Anterior cingulate cortex (tissue), 58 donors: ENCODE results near the gene SECISBP2L.

ENCODE experiments used
- DNase-seq, 58 donors: peaks; one replicate each; lab custom pipeline; 2025; lab: John Stamatoyannopoulos, UW

Gene SECISBP2L

DNA sequence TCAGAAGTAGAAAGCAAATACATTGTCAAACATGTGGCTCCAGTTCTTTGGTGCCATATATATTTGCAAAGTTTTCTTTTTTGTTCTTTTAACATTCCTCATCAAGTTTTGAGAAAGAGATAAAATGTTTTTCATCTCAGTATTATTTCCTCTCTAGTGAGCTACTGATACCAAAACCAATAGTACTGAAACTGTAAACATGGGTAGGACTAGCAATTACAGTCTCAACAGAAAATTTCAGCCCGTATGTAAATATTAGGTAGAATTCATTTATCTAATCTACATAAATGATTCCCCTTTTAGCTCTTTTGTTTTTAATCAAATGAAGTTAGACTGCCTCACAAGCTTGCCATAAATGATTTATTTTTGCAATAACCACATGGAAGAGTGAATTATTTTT is 21.4 kb downstream of the SECISBP2L start:
- DNase-seq, result no peak

DNA sequence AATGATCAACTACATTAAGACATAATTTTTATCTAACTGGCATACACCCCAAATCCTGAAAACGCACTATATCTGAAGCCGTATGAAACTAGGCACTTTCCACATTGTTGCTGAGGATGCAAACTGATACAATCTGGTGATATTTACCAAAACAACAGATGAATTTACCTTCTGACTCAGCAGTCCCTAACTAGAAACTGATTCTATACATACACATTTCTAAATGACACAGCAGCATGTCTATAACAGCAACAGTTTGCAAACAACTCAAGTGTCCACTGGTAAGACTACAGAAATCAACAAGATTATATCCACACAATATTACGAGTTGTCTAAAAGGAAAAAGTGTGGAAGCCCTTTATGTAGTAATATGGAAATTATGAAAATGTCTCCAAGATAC is 22.9 kb downstream of the SECISBP2L start:
- no peak for DNase-seq

DNA sequence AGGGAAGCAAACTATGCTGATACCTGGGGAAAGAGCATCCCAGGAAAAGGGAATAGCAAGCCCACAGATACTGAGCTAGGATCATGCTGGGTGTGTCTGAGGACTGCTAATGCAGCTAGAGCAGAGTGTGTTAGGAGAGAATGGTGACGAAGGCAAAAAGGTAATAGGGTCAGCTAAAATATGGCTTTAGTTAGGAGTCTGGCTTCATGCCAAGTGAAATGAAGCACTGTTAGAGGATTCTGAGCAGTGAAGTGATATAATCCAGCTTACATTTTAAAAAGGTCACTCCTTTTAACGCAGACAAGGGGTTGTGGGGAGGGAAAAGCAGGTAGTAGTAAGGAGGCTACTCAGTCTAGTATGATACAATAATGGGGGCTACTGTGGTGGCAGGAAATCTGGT is 30.4 kb downstream of the SECISBP2L start:
- no peak for DNase-seq

DNA sequence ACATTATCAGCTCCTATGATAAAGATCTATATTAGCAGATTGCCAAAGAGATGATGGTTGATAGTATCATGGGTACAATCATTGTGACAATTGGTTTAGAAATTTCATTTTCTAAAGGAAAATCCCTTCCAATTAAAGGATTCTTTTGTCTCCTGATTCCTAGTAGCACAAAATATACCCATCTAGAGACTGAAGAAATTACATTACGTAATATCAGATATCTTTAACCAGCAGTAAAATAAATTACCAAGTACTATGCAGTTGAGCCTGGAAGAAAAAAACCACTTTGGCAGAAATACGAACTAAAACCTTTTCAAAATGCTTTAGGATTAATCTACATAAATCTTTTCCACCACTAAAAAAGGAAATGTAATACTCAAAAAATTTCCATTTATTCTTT is 46.9 kb downstream of the SECISBP2L start:
- DNase-seq, result no peak

DNA sequence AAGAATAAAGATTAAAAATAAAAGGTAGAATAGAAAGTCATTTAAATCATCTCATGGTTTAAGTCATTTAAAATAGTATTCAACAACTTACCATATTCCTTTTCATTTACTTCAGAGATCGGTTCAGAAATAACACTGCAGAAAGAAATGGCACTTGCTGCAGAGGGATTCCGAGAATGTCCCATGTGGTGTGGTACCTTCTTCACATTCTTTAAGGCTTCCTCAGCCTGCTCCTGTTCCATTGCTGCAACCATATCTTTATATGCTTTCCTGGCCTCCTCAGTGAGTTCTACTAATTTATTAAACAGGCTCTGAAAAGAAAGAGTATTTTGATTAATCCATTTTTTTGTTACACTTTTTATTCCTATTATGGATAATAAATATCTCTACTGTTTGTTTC is 50.0 kb downstream of the SECISBP2L start:
- DNase-seq, result no peak

DNA sequence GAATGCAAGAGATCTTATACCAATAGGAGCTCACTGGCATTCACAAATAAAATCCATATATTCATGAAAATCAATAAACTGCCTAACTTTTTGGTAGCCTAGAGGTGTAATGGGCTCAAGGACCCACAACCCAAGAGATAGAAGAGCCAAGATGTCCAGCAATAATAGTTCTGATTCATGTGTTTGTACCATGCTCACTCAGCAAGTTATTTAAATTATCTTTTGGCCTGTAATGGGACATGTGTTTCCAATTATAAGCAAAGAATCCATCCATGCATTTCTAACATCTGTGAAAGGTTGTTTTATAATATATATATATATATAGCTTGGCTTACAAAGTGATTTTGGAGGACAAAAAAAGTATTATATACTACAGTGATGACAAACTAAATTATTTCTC is 52.9 kb downstream of the SECISBP2L start:
- no peak for DNase-seq

DNA sequence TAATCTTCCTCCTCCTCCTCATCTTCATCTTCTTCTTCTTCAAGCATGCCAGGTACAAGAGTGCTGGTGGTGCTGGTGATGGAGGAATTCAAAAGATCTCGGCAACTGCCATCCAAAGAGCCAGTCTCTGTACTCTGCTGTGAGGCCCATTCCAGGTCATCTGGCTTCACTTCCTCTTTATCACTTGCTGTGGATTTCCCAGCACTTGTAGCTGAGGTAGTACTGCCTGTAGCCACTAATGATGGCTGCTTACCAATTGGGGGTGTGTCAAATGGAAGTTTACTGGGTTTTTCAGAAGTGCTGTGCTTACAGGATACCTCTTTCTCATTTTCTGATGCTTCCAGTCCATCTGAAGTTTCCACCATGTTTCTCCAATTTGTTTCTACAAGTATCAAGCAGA is 53.7 kb downstream of the SECISBP2L start:
- DNase-seq, result no peak

DNA sequence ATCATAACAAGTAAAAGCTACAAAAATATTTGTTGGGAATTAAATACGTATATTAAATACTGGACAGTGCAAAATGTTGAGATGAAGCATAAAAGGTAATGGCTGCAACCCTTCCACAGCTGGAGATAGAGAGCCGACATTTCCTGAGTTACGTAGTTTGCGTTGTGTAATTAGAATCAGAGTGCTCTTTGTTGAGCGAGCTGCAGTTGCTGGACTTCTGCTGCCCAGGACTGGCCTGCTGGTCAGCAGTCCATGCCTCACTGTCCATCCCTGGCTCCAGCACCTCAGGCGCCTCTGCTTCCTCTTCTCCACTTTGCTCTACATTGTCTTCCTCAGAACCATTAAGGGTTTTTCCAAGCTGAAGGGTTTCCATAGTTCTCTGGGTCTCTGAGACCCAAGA is 54.1 kb downstream of the SECISBP2L start:
- peak in 9 of 58 donors; percentile 4 to 27 (median 22) for DNase-seq

DNA sequence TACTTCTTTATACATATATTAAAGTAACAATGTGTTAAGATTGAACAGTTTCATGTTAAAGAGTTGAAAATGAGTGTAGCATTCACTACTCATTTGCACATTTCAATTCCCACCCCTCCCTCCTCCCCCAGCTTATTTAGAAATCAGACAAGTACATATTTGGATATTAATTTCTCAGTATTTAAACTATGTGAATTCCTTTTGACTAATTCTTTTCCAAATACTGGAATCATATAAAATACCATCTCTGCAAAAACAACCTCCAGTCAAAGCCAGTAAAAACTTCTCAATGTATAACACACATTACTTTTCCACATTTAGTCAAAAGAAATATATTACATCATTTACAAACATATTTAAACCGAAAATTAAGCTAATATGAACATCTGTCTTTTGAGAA is 57.1 kb downstream of the SECISBP2L start:
- no peak for DNase-seq

DNA sequence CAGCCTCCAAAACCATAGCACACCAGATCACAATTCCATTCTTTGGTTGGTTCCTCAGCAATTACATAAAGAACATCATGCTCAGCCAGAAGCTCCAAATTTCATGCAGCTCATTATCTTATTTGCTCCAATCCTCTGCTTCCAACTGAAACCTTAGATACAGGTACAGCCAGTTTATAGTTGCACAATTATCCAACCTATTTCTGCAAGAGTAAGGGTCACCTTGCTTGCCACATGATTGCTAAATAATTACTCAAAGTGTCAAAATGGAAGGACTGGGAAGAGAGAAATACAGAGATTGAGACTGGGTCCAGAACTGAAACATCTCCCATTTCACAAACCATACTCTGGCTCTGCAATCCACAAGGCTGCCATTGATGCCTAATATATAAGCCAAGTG is 59.1 kb downstream of the SECISBP2L start:
- no peak for DNase-seq

DNA sequence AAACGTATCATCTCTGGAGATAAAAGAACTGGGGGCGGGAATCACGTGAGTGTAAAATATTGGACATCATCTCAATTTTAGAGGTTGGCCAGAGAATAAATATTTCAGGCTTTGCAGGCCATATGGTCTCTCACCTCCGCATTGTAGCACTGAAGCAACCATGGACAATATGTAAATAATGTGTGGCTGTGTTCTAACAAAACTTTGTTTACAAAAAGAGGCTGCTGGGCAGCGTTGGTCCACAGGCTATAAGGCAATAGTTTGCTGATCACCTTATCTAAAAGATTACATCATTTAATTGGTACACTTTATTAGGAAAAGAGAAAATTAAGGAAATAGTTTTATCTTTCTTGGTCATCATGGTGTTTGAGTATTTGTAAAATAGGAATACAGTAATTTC is 60.0 kb downstream of the SECISBP2L start:
- no peak for DNase-seq

DNA sequence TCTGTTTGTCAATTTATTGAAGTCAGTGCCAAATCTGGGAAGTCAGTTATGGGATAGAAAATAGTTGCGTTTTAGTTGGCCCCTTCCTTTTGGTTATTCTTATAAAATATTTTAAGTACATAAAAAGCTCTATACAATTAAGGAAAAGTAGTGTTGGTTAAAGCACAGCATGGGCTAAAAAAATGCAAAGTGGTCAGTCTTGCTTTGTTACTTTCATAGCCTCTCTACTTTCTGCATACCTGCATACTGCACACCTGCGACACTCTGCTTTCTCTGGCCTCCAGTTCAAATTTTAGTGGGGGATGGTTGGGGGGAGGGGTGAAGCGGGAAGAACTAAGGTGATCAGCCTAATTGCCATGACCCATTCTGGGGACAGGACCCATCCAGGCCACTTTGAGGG is 60.7 kb downstream of the SECISBP2L start:
- DNase-seq, result no peak

DNA sequence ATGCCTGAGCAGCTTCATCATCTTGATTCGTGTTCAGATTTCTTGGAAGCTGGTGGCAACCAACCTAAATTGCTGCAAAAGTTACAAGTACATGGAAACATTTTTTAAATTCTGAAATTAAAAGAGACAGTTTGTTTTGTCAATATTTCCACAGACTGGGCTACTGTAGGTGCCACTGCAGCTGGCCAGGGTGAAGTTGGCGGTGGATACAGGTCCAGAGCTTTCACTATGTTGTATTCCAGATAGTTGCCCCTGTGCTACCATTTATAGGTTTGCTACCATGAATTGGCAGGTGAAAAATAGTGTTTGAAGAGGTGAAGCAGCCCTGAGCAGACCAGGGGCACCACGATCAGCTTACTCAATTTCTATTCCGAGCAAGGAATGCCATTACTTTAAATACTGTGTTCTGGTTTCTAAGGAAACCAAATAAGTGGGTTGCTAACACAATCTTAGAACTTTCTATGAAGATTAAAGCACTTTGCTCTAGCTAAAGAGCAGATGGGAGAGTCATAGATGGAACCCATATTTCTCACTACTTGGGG is 61.4 kb downstream of the SECISBP2L start:
- DNase-seq, result no peak

DNA sequence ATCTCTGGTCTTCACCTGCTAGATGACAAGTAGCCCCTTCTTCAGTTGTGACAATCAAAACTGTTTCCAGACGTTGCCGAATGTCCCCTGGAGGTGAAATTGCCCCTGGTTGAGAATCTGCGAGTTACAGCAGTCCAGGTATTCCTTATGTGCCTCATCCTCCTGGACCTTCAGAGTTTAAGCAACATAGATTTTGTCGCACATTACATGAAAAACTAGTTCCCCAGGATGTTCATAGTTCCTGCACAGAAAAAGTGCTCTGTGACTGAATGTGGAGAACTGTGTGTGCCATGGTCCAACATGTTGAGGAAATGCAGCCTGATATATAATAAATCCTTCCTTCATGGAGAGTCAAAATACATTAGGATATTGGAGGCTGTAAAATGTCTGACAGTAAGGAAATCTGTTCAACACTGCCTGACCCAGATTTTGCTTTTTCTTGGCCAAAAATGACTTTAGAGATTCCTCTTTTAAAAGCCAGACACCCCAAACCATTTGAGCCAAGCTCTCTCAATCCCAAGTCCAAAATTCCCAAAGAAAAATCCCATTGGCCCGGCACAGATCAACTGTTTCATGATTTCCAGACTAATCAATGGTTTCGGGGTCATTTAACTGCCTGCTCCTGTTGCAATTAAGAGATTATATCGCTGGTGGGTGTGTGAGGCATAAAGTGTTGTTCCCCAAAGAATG is 62.1 kb downstream of the SECISBP2L start:
- no peak for DNase-seq

DNA sequence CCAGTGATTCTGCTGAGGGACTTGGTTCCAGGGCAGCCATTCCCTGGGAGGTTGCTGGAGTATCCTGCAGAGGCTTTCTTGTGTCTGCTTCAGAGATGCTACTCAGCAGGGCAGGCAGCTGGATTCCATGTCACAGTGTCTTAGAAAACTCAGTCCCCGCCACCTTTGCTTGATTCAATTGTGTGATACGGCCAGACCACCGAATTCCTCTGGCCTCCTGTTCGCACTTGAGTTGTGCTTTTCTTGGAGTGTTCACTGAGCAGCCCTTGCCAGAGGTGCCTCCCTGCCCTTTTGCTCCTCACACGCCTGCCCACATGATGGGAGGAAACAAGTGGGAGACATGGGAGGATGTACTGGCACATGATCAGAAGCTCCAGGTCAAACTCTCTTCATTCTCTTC is 62.9 kb downstream of the SECISBP2L start:
- no peak for DNase-seq

DNA sequence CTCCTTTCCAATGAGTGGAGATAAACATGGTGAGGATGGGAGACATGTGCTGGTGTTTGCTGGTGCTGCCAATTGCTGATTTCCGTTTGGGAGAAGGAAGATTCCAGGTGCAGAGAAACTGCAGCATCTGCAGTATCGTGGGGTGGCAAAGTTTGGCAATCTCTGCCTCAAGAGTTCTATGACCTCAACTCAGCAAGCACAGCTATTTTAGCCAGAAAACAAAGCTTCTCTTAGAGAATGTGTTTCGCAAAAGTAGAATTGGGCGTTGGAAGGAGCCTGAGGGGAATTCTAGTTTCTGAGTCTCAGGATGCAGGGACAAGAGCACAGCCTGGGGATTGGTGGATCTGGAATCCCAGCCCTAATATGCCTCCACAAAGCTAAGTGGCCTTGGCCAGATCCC is 64.3 kb downstream of the SECISBP2L start:
- no peak for DNase-seq

DNA sequence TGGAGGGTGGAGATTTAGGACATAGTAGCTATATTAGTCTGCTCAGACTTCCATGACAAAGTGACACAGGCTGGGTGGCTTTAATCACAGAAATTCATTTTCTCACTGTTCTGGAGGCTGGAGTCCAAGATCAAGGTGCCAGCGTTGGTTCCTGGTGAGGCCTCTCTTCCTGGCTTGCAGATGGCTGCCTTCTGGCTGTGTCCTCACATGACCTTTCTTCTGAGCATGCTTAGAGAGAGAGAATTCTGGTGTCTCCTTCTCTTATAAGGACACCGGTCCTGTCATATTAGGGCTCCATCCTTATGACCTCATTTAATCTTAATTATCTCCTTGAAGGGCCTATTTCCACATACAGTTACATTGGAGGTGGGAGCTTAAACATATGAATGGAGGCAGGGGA is 67.6 kb downstream of the SECISBP2L start:
- DNase-seq, result no peak

DNA sequence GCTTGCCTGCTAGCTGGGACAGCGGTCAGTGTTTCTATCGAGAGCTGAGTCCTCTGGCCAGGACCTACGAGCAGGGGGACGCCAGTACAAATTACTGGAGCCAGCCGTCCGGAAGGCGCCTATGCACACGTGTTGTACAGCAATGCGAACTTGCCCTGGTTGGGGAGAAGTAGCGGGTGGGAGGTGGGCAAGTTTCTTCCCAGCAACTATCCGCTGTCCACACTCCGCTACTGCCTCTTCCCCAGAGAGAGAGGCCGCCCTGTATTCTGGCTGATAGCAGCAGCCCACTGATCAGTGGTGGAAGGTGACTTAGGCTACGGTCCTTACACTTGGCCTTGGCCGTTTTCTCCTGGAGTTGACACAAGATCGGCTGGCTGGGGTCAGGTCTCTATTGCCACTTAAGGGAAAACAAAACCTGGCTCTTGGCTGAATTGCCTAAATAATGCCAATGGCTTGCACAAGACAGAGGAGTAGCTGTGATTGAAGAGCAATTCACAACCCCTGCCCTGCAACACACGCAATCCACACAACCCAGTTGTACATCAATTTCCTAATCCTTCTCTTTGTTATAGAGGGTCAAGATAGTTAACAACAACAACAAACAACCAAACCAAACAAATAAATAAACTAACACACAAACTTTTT is 69.7 kb downstream of the SECISBP2L start:
- peak in 20 of 58 donors; percentile 34 to 78 (median 57) for DNase-seq

DNA sequence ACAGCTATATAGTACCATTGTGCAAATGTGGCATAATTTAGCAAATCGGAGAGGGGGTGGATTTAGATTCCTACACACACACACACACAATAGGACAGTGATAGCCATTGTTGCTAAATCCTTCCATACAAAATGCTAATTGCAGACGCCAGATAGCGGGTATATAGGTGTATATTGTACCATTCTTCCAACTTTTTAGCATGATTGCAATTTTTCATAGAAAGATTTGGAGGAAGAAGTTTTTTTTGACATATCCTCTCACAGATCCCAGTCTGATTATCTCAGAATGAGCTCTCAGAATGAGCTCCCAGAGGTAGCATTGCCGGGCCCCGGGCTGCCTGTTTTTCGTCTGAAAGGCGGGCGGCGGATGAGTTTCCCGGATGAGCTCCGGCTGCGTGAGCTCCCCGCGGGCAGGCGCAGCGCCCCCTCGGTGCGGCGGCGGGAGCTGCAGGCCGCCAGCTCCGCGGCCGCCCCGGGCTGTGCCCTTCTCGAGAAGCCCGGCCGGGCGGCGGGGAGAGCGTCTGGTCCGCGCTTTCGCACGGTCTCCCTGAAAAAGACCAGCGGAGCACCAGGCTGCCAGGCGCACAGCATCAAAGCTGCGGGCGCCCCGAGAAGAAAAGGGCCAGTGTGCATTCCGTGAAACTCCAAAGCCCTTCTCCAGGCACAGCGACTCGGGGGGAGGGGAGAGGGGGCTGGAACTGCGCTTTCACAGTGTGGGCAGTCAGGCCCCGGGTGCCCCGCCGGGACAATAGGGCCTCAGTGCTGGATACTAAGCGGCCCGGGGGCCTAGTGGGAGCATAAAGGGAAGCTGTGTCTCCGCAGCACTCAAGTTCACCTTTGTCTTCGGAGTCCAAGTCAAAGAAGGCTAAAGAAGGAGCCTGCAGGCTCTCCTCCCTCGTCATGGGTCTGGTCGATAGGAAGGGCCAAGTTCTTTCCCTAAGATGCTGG is 70.5 kb downstream of the SECISBP2L start:
- peak in 57 of 58 donors; percentile 41 to 96 (median 89) for DNase-seq

DNA sequence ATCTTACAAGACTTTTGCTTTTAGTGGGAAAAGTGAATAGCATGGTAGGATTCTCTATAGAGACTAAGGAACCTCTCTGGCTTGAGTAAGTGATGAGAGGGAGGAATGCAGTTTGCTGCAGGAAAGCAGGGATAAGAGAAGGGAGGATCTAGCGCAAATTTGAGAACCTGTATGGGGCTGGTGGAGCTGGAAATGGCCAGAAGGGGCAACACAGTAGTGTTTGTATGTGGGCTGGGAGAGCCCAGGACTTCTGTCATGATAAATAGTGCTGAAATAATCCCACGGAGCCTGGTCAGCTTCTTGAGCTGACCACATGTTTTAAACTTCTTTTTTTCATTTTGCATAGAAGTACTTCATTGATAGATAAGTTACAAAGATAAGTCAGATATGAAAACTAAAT is 71.4 kb downstream of the SECISBP2L start:
- DNase-seq, result peak in 4 of 58 donors; percentile 3 to 21 (median 9)
